Tibial nerve (tissue), 4 donors: ENCODE results near the gene KLK14. TPM values are rescaled to one million over a fixed set of nuclear protein-coding genes. Genes with fewer than 3 reads are reported as not detected.

Source experiments
- DNase-seq, 2 donors: peaks; one replicate each; pipeline ENCODE4 v3.0.0-alpha.2; 2019; ENCODE audit warnings: low spot score in 2 of 2
- H3K27ac ChIP-seq, 4 donors: fragments of 200-600 bp; sonication (generic) in 3 of 4; one replicate each; pipeline ENCODE4 v1.5.1; 2017 to 2019; ENCODE audit warnings: mild to moderate bottlenecking in 1 of 4
- H3K27me3 ChIP-seq, 2 donors: fragments of 200-600 bp; sonication (generic) in 1 of 2; one replicate each; pipeline versions ENCODE4 v1.5.1 to v1.6.0; 2017 to 2019
- H3K36me3 ChIP-seq, 3 donors: fragments of 200-600 bp; sonication (generic); one replicate each; pipeline ENCODE4 v1.5.1; 2018 to 2019
- H3K4me1 ChIP-seq, 4 donors: fragments of 200-600 bp; sonication (generic) in 3 of 4; one replicate each; pipeline ENCODE4 v1.5.1; 2017 to 2019
- H3K4me3 ChIP-seq, 4 donors: fragments of 200-600 bp; sonication (generic) in 3 of 4; one replicate each; pipeline ENCODE4 v1.5.1; 2017 to 2019; ENCODE audit warnings: mild to moderate bottlenecking in 1 of 4, moderate library complexity in 1 of 4
- H3K9me3 ChIP-seq, 4 donors: fragments of 200-600 bp; sonication (generic) in 3 of 4; one replicate each; pipeline ENCODE4 v1.5.1; 2017 to 2019
- CTCF ChIP-seq, 5 experiments: fragments of 200-600 bp in 3 of 5; fragments of 450-650 bp in 2 of 5; sonication (generic) in 3 of 5; IDR thresholded peaks; one replicate each; pipeline ENCODE4 v1.5.1; 2016 to 2019; ENCODE audit warnings: antibody characterized with exemption in 5 of 5, mild to moderate bottlenecking in 3 of 5, moderate library complexity in 2 of 5
- EP300 ChIP-seq, 2 donors: sonication (generic); formaldehyde crosslinking; IDR thresholded peaks; one replicate each; pipeline ENCODE4 v1.6.1; 2017; ENCODE audit warnings: antibody characterized with exemption in 2 of 2, mild to moderate bottlenecking in 1 of 2
- POLR2A ChIP-seq, 2 donors: fragments of 450-650 bp; IDR thresholded peaks; one replicate each; pipeline ENCODE4 v1.6.1; 2017; ENCODE audit warnings: antibody characterized with exemption in 2 of 2, mild to moderate bottlenecking in 2 of 2, moderate library complexity in 2 of 2
- WGBS, 2 donors: methylation state at CpG; one replicate each; pipeline ENCODE4 v1.1.5; 2018; 5-methylcytosine and 5-hydroxymethylcytosine counted together
- total RNA-seq, 4 donors: library from RNA; depleted of rRNA; stranded (reverse); fragments of >200 nt; gene quantifications; one replicate each; pipeline ENCODE4 v1.1.0, GENCODE V29; 2016

Gene KLK14
- total RNA-seq, 4 donors from 2014 or later = not detected

DNA sequence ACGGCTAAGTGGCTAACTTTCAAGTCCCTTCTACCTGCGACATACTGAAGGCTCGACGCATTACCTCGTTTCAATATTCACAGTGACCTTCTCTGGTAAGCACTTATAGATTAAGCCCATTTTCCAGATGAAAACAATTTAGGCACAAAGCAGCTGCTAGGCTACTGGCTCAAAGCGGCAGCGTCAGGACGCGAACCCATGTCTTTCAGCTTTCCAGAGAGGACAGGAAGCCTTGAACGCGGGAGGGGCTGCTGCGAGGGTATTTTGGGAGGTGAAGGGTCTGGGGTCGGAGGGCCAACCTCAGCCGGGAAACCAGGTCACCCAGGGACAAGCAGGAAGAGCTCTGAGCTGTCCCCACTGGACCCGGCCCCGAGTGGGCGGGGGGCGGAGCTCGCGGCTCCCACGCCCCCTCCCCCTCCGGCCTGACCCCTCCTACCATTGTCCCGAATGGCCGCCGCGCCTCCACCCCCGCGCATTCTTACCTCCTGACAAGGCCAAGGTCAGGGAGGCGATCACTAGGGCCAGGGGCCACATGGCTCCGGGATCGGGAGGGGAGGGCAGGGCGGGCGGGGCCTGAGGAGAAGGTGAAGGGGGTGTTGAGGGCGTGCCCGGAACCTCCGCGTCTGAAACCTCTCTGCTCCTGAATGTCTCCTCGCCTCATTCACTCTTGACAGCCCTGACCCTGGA is 18.0 kb downstream of the KLK14 start, which contains the start of gene KLK13:
Gene KLK13 (minus strand): TSS at position 559 of the 687 bp plus-strand sequence. CDS start 25 bp downstream, at position 534.
- no peak for TF ChIP-seq CTCF (IDR thresholded peaks at IDR 0.05)
- TF ChIP-seq POLR2A (IDR thresholded peaks at IDR 0.05) = no peak
- no peak for TF ChIP-seq EP300 (IDR thresholded peaks at IDR 0.05)
- Histone ChIP-seq H3K4me3 (peak within 1 kb of the TSS in 1 of 4 donors; percentile 36), H3K4me1 (peaks cover 0 to 14% (median 0%) of the 10 kb centered on the region in 4 donors), H3K9me3 (no peaks in the 10 kb centered on the region), H3K36me3 (no peaks in the 10 kb centered on the region), H3K27ac (no peak within 1 kb of the TSS), H3K27me3 (peaks cover 0 to 25% of the 10 kb centered on the region in 2 donors)
- 17 to 19% methylated on average over 28 to 34 of the region's 38 CpGs for WGBS, 2 donors
- DNase-seq = no peak

- no peaks in the 10 kb centered on the region for H3K9me3 ChIP-seq
- no peak overlapping the region for H3K4me3 ChIP-seq
- WGBS, 2 donors = 73 to 82% methylated on average over 7 of the region's 7 CpGs
- no peak overlapping the region for H3K27ac ChIP-seq
- DNase-seq = no peak
- H3K36me3 ChIP-seq = no peaks in the 10 kb centered on the region
- no peak for TF ChIP-seq POLR2A (IDR thresholded peaks at IDR 0.05)
- no peak for TF ChIP-seq CTCF (IDR thresholded peaks at IDR 0.05)
- no peak for TF ChIP-seq EP300 (IDR thresholded peaks at IDR 0.05)
- peaks cover 0 to 14% (median 0%) of the 10 kb centered on the region in 4 donors for H3K4me1 ChIP-seq
- H3K27me3 ChIP-seq = peaks cover 0 to 25% of the 10 kb centered on the region in 2 donors
Observed at GRCh38 chr19:51063664-51064063, 19.0 kb downstream of the KLK14 start.

DNA sequence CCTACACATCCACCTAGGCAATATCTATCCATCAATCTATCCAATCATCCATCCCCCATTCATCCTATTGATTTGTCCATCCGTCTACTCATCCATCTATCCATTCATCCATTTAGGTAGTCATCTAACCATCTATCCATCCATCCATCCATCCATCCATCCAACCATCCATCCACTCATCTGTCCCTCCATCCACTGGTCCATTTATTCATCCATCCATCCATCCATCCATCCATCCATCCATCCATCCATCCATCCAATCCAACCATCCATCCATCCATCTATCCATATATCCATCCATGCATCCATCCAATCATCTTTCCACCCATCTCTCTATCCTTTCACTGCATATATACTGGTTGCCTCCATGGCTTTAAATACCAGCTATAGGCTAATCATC is 21.7 kb downstream of the KLK14 start:
- no peak overlapping the region for H3K4me3 ChIP-seq
- no peaks in the 10 kb centered on the region for H3K36me3 ChIP-seq
- H3K27me3 ChIP-seq = peaks cover 0 to 24% of the 10 kb centered on the region in 2 donors
- peaks cover 0 to 14% (median 0%) of the 10 kb centered on the region in 4 donors for H3K4me1 ChIP-seq
- H3K27ac ChIP-seq = no peak overlapping the region
- 0 to 2% methylated on average over 1 of the region's 1 CpG for WGBS, 2 donors
- TF ChIP-seq EP300 (IDR thresholded peaks at IDR 0.05) (no peak), CTCF (IDR thresholded peaks at IDR 0.05) (no peak), POLR2A (IDR thresholded peaks at IDR 0.05) (no peak)
- H3K9me3 ChIP-seq = no peaks in the 10 kb centered on the region
- no peak for DNase-seq

- Histone ChIP-seq H3K27ac (no peak overlapping the region), H3K27me3 (peaks cover 0 to 18% of the 10 kb centered on the region in 2 donors)
Observed at GRCh38 chr19:51060336-51060735, 22.4 kb downstream of the KLK14 start.

More at GRCh38 chr19:51060336-51060735, 22.4 kb downstream of the KLK14 start:
- H3K4me3 ChIP-seq = no peak overlapping the region
- H3K4me1 ChIP-seq = peaks cover 0 to 9% (median 0%) of the 10 kb centered on the region in 4 donors
- no peaks in the 10 kb centered on the region for H3K36me3 ChIP-seq
- no peaks in the 10 kb centered on the region for H3K9me3 ChIP-seq
- no peak for TF ChIP-seq CTCF (IDR thresholded peaks at IDR 0.05)
- no peak for TF ChIP-seq EP300 (IDR thresholded peaks at IDR 0.05)
- TF ChIP-seq POLR2A (IDR thresholded peaks at IDR 0.05) = no peak
- DNase-seq = no peak
- WGBS, 2 donors = 63 to 65% methylated on average over 4 of the region's 4 CpGs
